ENCODE results near the gene KIAA0232.

The KIAA0232 gene

GRCh38 chr4:6928081-6928480 is 145.6 kb downstream of the KIAA0232 start:
- H3K27me3 ChIP-seq (ENCODE audit: control insufficient read depth in 5 of 5, insufficient read depth in 4 of 5, low read length in 5 of 5) = no peaks in the 10 kb centered on the region
- H3K27ac ChIP-seq (ENCODE audit: low read depth, low read length) = no peak overlapping the region
- H3K9me3 ChIP-seq (ENCODE audit: control insufficient read depth in 5 of 5, low read length in 5 of 5) = no peaks in the 10 kb centered on the region
- H3K4me1 ChIP-seq (ENCODE audit: control insufficient read depth in 5 of 5, insufficient read depth in 5 of 5, low read length in 5 of 5) = peaks cover 4 to 78% (median 55%) of the 10 kb centered on the region in 5 donors
- H3K4me3 ChIP-seq (ENCODE audit: low read depth in 1 of 5, low read length in 5 of 5) = no peak overlapping the region
- peak overlapping the region in 1 of 5 donors; percentile 42 for H3K9ac ChIP-seq (ENCODE audit: low read length in 5 of 5)
- H3K36me3 ChIP-seq (ENCODE audit: control insufficient read depth in 5 of 5, insufficient read depth in 5 of 5, low read length in 5 of 5) = peaks cover 0 to 17% (median 15%) of the 10 kb centered on the region in 5 donors

GRCh38 chr4:6929339-6929811 is 146.8 kb downstream of the KIAA0232 start:
- Histone ChIP-seq H3K9me3 (ENCODE audit: control insufficient read depth in 5 of 5, low read length in 5 of 5) (no peaks in the 10 kb centered on the region), H3K36me3 (ENCODE audit: control insufficient read depth in 5 of 5, insufficient read depth in 5 of 5, low read length in 5 of 5) (peaks cover 0 to 6% (median 3%) of the 10 kb centered on the region in 5 donors), H3K4me3 (ENCODE audit: low read depth in 1 of 5, low read length in 5 of 5) (no peak overlapping the region), H3K27ac (ENCODE audit: low read depth, low read length) (no peak overlapping the region), H3K9ac (ENCODE audit: low read length in 5 of 5) (peak overlapping the region in 1 of 5 donors; percentile 9), H3K27me3 (ENCODE audit: control insufficient read depth in 5 of 5, insufficient read depth in 4 of 5, low read length in 5 of 5) (no peaks in the 10 kb centered on the region), H3K4me1 (ENCODE audit: control insufficient read depth in 5 of 5, insufficient read depth in 5 of 5, low read length in 5 of 5) (peaks cover 4 to 77% (median 47%) of the 10 kb centered on the region in 5 donors)

DNA sequence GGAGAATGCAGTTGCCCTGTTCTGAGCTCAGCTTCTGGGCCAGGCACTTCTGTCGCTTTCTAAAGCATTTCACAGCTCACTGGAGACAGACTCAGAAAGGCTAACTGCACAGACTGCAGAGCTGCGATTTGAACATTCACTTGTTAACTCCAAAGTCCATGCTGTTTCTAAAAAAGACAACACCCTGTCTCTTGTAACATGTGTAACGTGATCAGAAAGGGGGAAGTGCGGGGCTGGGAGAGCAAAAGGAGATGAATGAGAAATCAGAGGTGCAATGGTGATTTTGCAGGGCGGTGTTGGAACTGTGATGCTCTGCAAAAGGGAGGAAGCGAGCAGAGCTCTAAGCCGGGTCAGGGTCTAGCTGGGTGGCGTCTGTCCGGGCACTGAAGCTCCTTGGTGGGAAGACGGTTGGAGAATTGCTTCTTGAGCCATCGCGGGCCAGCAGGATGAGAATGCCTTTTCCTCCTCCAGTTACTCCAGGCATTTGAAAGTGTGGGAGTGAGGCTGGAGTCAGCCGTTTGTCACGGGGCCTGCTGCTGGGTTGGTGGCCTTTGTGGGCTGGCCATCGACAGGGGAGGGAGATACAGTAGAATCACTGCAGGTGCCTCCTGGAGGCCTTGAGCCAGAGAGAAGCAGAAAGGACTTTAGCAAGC is 147.4 kb downstream of the KIAA0232 start:
- no peaks in the 10 kb centered on the region for H3K27me3 ChIP-seq (ENCODE audit: control insufficient read depth in 5 of 5, insufficient read depth in 4 of 5, low read length in 5 of 5)
- H3K4me3 ChIP-seq (ENCODE audit: low read depth in 1 of 5, low read length in 5 of 5) = no peak overlapping the region
- no peak overlapping the region for H3K9ac ChIP-seq (ENCODE audit: low read length in 5 of 5)
- H3K9me3 ChIP-seq (ENCODE audit: control insufficient read depth in 5 of 5, low read length in 5 of 5) = no peaks in the 10 kb centered on the region
- no peak overlapping the region for H3K27ac ChIP-seq (ENCODE audit: low read depth, low read length)
- peaks cover 2 to 75% (median 46%) of the 10 kb centered on the region in 5 donors for H3K4me1 ChIP-seq (ENCODE audit: control insufficient read depth in 5 of 5, insufficient read depth in 5 of 5, low read length in 5 of 5)
- H3K36me3 ChIP-seq (ENCODE audit: control insufficient read depth in 5 of 5, insufficient read depth in 5 of 5, low read length in 5 of 5) = peaks cover 0 to 2% (median 0%) of the 10 kb centered on the region in 5 donors

DNA sequence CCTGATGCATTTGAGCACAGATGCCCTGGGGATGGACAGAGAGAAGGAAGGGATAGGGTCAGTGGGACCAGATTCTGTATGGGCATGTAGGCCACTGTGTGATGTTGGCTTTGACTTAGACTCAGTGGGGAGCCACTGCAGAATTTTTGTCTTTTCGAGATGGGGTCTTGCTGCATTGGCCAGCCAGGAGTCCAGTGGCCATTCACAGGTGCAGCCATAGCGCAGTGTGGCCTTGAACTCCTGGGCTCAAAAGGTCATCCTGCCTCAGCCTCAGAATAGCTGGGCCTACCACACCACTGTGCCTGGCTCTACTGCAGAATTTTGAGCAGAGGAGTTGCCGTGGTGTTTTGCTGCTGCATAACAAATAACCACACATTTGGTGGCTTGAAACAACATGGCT is 149.9 kb downstream of the KIAA0232 start:
- Histone ChIP-seq H3K9me3 (ENCODE audit: control insufficient read depth in 5 of 5, low read length in 5 of 5) (no peaks in the 10 kb centered on the region), H3K27me3 (ENCODE audit: control insufficient read depth in 5 of 5, insufficient read depth in 4 of 5, low read length in 5 of 5) (no peaks in the 10 kb centered on the region), H3K9ac (ENCODE audit: low read length in 5 of 5) (no peak overlapping the region), H3K27ac (ENCODE audit: low read depth, low read length) (no peak overlapping the region), H3K4me3 (ENCODE audit: low read depth in 1 of 5, low read length in 5 of 5) (no peak overlapping the region), H3K36me3 (ENCODE audit: control insufficient read depth in 5 of 5, insufficient read depth in 5 of 5, low read length in 5 of 5) (peaks cover 0 to 2% (median 0%) of the 10 kb centered on the region in 5 donors), H3K4me1 (ENCODE audit: control insufficient read depth in 5 of 5, insufficient read depth in 5 of 5, low read length in 5 of 5) (peaks cover 0 to 62% (median 35%) of the 10 kb centered on the region in 5 donors)

DNA sequence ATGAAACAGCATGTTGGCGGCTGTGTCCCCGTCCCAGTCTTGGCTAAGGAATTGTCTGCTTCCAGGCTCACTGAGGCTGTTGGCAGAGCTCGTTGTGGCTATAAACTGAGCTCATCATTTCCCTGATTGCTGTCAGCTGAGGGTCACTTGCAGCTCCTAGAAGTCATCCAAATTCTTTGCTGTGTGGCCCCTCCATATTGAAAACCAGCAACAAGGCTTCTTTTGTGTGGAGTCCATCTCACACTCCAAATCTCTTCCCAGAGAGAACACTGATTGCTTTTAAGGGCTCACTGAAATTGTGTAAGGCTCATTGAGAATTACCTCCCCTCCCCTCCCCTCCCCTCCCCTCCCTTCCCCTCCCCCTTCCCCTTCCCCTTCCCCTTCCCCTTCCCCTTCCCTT is 150.4 kb downstream of the KIAA0232 start:
- peaks cover under 1 to 62% (median 38%) of the 10 kb centered on the region in 5 donors for H3K4me1 ChIP-seq (ENCODE audit: control insufficient read depth in 5 of 5, insufficient read depth in 5 of 5, low read length in 5 of 5)
- H3K36me3 ChIP-seq (ENCODE audit: control insufficient read depth in 5 of 5, insufficient read depth in 5 of 5, low read length in 5 of 5) = peaks cover 0 to 2% (median 0%) of the 10 kb centered on the region in 5 donors
- H3K27me3 ChIP-seq (ENCODE audit: control insufficient read depth in 5 of 5, insufficient read depth in 4 of 5, low read length in 5 of 5) = no peaks in the 10 kb centered on the region
- H3K9me3 ChIP-seq (ENCODE audit: control insufficient read depth in 5 of 5, low read length in 5 of 5) = no peaks in the 10 kb centered on the region
- H3K4me3 ChIP-seq (ENCODE audit: low read depth in 1 of 5, low read length in 5 of 5) = no peak overlapping the region
- H3K27ac ChIP-seq (ENCODE audit: low read depth, low read length) = no peak overlapping the region
- H3K9ac ChIP-seq (ENCODE audit: low read length in 5 of 5) = no peak overlapping the region

Measured in subcutaneous abdominal adipose tissue (tissue), 5 donors.